ENCODE measurements around the gene RWDD3. TPM values are rescaled to one million over a fixed set of nuclear protein-coding genes. Genes with fewer than 3 reads are reported as not detected.
A peak's percentile ranks its signal among the peaks of the same experiment; 100 is the strongest.

RWDD3 gene
- total RNA-seq, 6 donors from 2014 or later, result 4.1 to 18.9 (median 10.4) TPM

GRCh38 chr1:95233319-95233736 lies 682 bp upstream of the RWDD3 start:
- no peaks in the 10 kb centered on the region for H3K9me3 ChIP-seq
- H3K4me1 ChIP-seq, result peaks cover 8 to 33% (median 13%) of the 10 kb centered on the region in 4 donors
- no peaks in the 10 kb centered on the region for H3K27me3 ChIP-seq
- H3K27ac ChIP-seq, result peak overlapping the region; percentile 76 to 90 (median 90)
- peak; percentile 14 to 32 for ATAC-seq (ENCODE audit: low FRiP score in 2 of 2)
- H3K4me3 ChIP-seq, result peak overlapping the region; percentile 43 to 92 (median 76)
- DNase-seq, result peak in 1 of 2 donors; percentile 37
- H3K36me3 ChIP-seq, result no peaks in the 10 kb centered on the region
- no peak for TF ChIP-seq CTCF (IDR thresholded peaks at IDR 0.05)
- no peak for TF ChIP-seq POLR2AphosphoS5 (IDR thresholded peaks at IDR 0.05)
- TF ChIP-seq EP300 (IDR thresholded peaks at IDR 0.05), result no peak
- no peak for TF ChIP-seq POLR2A (IDR thresholded peaks at IDR 0.05)
- WGBS, 2 donors, result 12 to 28% methylated on average over 6 to 13 of the region's 14 CpGs

- Histone ChIP-seq H3K4me3 (no peak overlapping the region), H3K9me3 (no peaks in the 10 kb centered on the region), H3K27ac (no peak overlapping the region), H3K36me3 (peaks cover 0 to 23% (median 2%) of the 10 kb centered on the region in 4 donors), H3K4me1 (peaks cover 8 to 33% (median 13%) of the 10 kb centered on the region in 4 donors), H3K27me3 (no peaks in the 10 kb centered on the region)
- no peak for TF ChIP-seq EP300 (IDR thresholded peaks at IDR 0.05)
- TF ChIP-seq POLR2AphosphoS5 (IDR thresholded peaks at IDR 0.05), result no peak
- TF ChIP-seq POLR2A (IDR thresholded peaks at IDR 0.05), result no peak
- TF ChIP-seq CTCF (IDR thresholded peaks at IDR 0.05), result no peak
- ATAC-seq (ENCODE audit: low FRiP score in 2 of 2) (no peak), DNase-seq (no peak)
- WGBS, 2 donors, result 82 to 85% methylated on average over 2 of the region's 2 CpGs
Measured at GRCh38 chr1:95236784-95237575, 3.0 kb downstream of the RWDD3 start.

GRCh38 chr1:95237981-95238703 lies 4.1 kb downstream of the RWDD3 start:
- no peak for ATAC-seq (ENCODE audit: low FRiP score in 2 of 2)
- no peak overlapping the region for H3K4me3 ChIP-seq
- DNase-seq, result no peak
- no peaks in the 10 kb centered on the region for H3K9me3 ChIP-seq
- TF ChIP-seq CTCF (IDR thresholded peaks at IDR 0.05), result no peak
- no peak for TF ChIP-seq EP300 (IDR thresholded peaks at IDR 0.05)
- peaks cover 0 to 29% (median 2%) of the 10 kb centered on the region in 4 donors for H3K36me3 ChIP-seq
- no peaks in the 10 kb centered on the region for H3K27me3 ChIP-seq
- H3K4me1 ChIP-seq, result peaks cover 4 to 26% (median 13%) of the 10 kb centered on the region in 4 donors
- WGBS, 2 donors, result 71 to 90% methylated on average over 4 of the region's 4 CpGs
- H3K27ac ChIP-seq, result no peak overlapping the region

GRCh38 chr1:95245029-95245428 lies 11.0 kb downstream of the RWDD3 start:
- ATAC-seq (ENCODE audit: low FRiP score in 2 of 2) (no peak), DNase-seq (no peak)
- 68 to 74% methylated on average over 1 of the region's 1 CpG for WGBS, 2 donors

More at GRCh38 chr1:95245029-95245428, 11.0 kb downstream of the RWDD3 start:
- no peak overlapping the region for H3K27ac ChIP-seq
- H3K27me3 ChIP-seq, result no peaks in the 10 kb centered on the region
- H3K4me3 ChIP-seq, result no peak overlapping the region
- no peaks in the 10 kb centered on the region for H3K9me3 ChIP-seq
- H3K4me1 ChIP-seq, result no peaks in the 10 kb centered on the region
- peaks cover 0 to 54% (median 7%) of the 10 kb centered on the region in 4 donors for H3K36me3 ChIP-seq
- TF ChIP-seq POLR2A (IDR thresholded peaks at IDR 0.05) (no peak), CTCF (IDR thresholded peaks at IDR 0.05) (no peak), POLR2AphosphoS5 (IDR thresholded peaks at IDR 0.05) (no peak), EP300 (IDR thresholded peaks at IDR 0.05) (no peak)
